Spleen (tissue), 11 donors: Measurements from ENCODE around the gene PHACTR2. TPM values are rescaled to one million over a fixed set of nuclear protein-coding genes. Genes with fewer than 3 reads are reported as not detected.
"Not testable (repeated sequence)": the region's sequence is repeated elsewhere in the genome, so short reads cannot be mapped to it uniquely, and the experiment has no call there.

Source experiments
- DNase-seq: peaks from one replicate; pipeline ENCODE4 v3.0.0-alpha.2; 2020
- H3K27ac ChIP-seq, 8 donors: fragments of 200-600 bp; sonication (generic) in 7 of 8; 1 replicate in 4 of 8; 2 replicates in 4 of 8; pipeline versions ENCODE4 v1.5.0 to v1.8.0; 2016 to 2021; ENCODE audit warnings: inconsistent platforms in 4 of 8, mild to moderate bottlenecking in 4 of 8, moderate library complexity in 1 of 8
- H3K27me3 ChIP-seq, 7 donors: fragments of 200-600 bp; sonication (generic) in 6 of 7; replicated peaks in 1 of 7; 1 replicate in 4 of 7; 2 replicates in 3 of 7; pipeline versions ENCODE4 v1.5.0 to v1.8.0; 2016 to 2021; ENCODE audit warnings: inconsistent platforms in 3 of 7, mild to moderate bottlenecking in 1 of 7
- H3K36me3 ChIP-seq, 6 donors: fragments of 200-600 bp; sonication (generic) in 5 of 6; 1 replicate in 4 of 6; 2 replicates in 2 of 6; pipeline versions ENCODE4 v1.5.0 to v1.8.0; 2016 to 2021; ENCODE audit warnings: inconsistent platforms in 2 of 6
- H3K4me1 ChIP-seq, 6 donors: fragments of 200-600 bp; sonication (generic) in 5 of 6; 1 replicate in 3 of 6; 2 replicates in 3 of 6; pipeline versions ENCODE4 v1.5.0 to v1.8.0; 2016 to 2021; ENCODE audit warnings: inconsistent platforms in 3 of 6
- H3K4me3 ChIP-seq, 8 donors: fragments of 200-600 bp; sonication (generic) in 7 of 8; 1 replicate in 4 of 8; 2 replicates in 4 of 8; pipeline versions ENCODE4 v1.5.0 to v1.8.0; 2016 to 2021; ENCODE audit warnings: inconsistent platforms in 4 of 8, mild to moderate bottlenecking in 4 of 8, moderate library complexity in 2 of 8
- H3K9me3 ChIP-seq, 8 donors: fragments of 200-600 bp; sonication (generic) in 7 of 8; 1 replicate in 4 of 8; 2 replicates in 4 of 8; pipeline versions ENCODE4 v1.5.0 to v1.8.0; 2016 to 2021; ENCODE audit warnings: inconsistent platforms in 4 of 8
- POLR2A ChIP-seq, 3 donors: fragments of 450-650 bp; IDR thresholded peaks; one replicate each; pipeline ENCODE4 v1.5.1; 2017; ENCODE audit warnings: antibody characterized with exemption in 3 of 3, mild to moderate bottlenecking in 1 of 3
- POLR2AphosphoS5 ChIP-seq, 3 donors: sonication (generic); formaldehyde crosslinking; IDR thresholded peaks; one replicate each; pipeline ENCODE4 v1.5.1; 2017; ENCODE audit warnings: antibody characterized with exemption in 3 of 3
- WGBS, 5 donors: extraction: QIAGEN DNeasy Blood & Tissue Kit in 3 of 5; methylation state at CpG; one replicate each; pipeline versions ENCODE4 v1.1.5 to v1.1.7; 2013 to 2018; 5-methylcytosine and 5-hydroxymethylcytosine counted together
- intact Hi-C: fragments of 100-400 bp; cut with DNase I; formaldehyde crosslinking; loops from one replicate; pipeline ENCODE4 v1.15.0; 2023; ENCODE audit warnings: low total_unique reads
- polyA plus RNA-seq, 3 donors: library from polyadenylated mRNA; stranded (reverse); fragments of 200-250 nt; gene quantifications; one replicate each; pipeline ENCODE4 v1.2.1, GENCODE V29; 2013
- total RNA-seq, 7 donors: library from RNA; depleted of rRNA in 3 of 7; stranded (reverse); fragments of >200 nt in 3 of 7; fragmentation: NEBNext Ultra II Directional in 4 of 7; extraction: Animal tissue kit (Norgen Biotek cat#: 25700) in 4 of 7; gene quantifications; one replicate each; pipeline versions ENCODE4 v1.1.0 to v1.2.1, GENCODE V29; 2016 to 2021
- TF ChIP-seq, protein P1 (sequence below), 11 experiments: fragments of 200-600 bp in 7 of 11; fragments of 450-650 bp in 4 of 11; sonication (generic) in 4 of 11; IDR thresholded peaks in 8 of 11; conservative IDR thresholded peaks in 3 of 11; 1 replicate in 7 of 11; 2 replicates in 4 of 11; pipeline versions ENCODE4 v1.4.0 to v1.8.0; 2016 to 2021; ENCODE audit warnings: antibody characterized with exemption in 11 of 11, inconsistent platforms in 4 of 11, mild to moderate bottlenecking in 1 of 11
- donor health status: healthy with polysubstance abuse.
- donor health status: DM: no; HTN: no; CAD: no; lungs with moderate emphysema.
- donor health status: DM: no; HTN: no; CAD: no.
- donor health status: Bipolar disorder and iron deficiency.
- donor health status: healthy.
- donor health status: DM: no; HTN: no; CAD: no.
- donor health status: DM: yes; HTN: yes; CAD: no.

Gene PHACTR2
- total and polyA plus RNA-seq, 10 donors, result 3.5 to 116 (median 76.1) TPM

DNA sequence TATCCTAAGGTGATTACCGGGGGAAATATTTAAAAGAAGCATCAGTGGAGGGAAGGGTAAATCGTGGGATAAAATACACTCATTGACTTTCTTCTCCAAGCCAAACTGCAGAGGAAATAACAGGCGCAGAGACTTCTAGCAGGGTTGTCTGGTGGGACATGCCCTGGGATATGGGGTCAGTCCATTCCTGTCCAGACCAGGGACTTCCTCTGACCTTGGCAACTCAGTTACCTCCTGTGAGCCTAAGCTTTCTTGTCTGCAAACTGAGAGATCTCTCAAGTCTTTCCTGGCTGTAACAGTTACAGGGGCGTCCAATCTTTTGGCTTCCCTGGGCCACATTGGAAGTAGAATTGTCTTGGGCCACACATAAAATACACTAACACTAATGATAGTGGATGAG, 21.7 kb upstream of the PHACTR2 start:
- Histone ChIP-seq H3K27ac (no peak overlapping the region), H3K4me1 (no peaks in the 10 kb centered on the region), H3K4me3 (no peak overlapping the region), H3K9me3 (peaks cover 0 to 37% (median 31%) of the 10 kb centered on the region in 8 donors), H3K36me3 (peaks cover 0 to 4% (median 0%) of the 10 kb centered on the region in 6 donors), H3K27me3 (no peaks in the 10 kb centered on the region)
- no peak for DNase-seq
- intact Hi-C loops, result no loop called here
- WGBS, 5 donors, result 76 to 85% (median 81%) methylated on average over 4 of the region's 4 CpGs
- TF ChIP-seq POLR2A (IDR thresholded peaks at IDR 0.05) (no peak), POLR2AphosphoS5 (IDR thresholded peaks at IDR 0.05) (no peak)
- TF ChIP-seq, protein P1, sequence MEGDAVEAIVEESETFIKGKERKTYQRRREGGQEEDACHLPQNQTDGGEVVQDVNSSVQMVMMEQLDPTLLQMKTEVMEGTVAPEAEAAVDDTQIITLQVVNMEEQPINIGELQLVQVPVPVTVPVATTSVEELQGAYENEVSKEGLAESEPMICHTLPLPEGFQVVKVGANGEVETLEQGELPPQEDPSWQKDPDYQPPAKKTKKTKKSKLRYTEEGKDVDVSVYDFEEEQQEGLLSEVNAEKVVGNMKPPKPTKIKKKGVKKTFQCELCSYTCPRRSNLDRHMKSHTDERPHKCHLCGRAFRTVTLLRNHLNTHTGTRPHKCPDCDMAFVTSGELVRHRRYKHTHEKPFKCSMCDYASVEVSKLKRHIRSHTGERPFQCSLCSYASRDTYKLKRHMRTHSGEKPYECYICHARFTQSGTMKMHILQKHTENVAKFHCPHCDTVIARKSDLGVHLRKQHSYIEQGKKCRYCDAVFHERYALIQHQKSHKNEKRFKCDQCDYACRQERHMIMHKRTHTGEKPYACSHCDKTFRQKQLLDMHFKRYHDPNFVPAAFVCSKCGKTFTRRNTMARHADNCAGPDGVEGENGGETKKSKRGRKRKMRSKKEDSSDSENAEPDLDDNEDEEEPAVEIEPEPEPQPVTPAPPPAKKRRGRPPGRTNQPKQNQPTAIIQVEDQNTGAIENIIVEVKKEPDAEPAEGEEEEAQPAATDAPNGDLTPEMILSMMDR (IDR thresholded peaks at IDR 0.05 in 8 of 11, conservative IDR thresholded peaks at IDR 0.05 in 3 of 11), result no peak

DNA sequence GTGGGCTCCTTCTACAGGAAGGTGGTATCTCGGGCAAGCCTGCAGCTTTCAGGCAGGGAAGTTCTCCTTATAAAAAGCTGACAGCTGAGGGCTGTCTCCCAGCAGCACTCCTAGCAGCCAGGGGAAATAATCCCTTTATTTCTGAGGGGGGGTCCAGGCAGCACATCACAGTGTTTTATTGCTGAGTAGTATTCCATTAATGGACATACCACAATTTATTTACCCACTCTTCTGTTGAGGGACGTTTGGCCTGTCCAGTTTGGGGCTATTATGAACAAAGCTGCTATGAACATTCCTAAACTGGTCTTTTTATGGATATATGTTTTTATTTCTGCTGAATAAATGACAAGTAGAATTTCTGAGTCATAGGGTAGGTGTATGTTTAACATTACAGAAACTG, 20.0 kb upstream of the PHACTR2 start:
- Histone ChIP-seq H3K27ac (no peak overlapping the region), H3K27me3 (no peaks in the 10 kb centered on the region), H3K36me3 (peaks cover 0 to 4% (median 0%) of the 10 kb centered on the region in 6 donors), H3K4me3 (no peak overlapping the region), H3K9me3 (peaks cover 0 to 37% (median 33%) of the 10 kb centered on the region in 8 donors), H3K4me1 (no peaks in the 10 kb centered on the region)
- TF ChIP-seq, protein P1 (IDR thresholded peaks at IDR 0.05 in 8 of 11, conservative IDR thresholded peaks at IDR 0.05 in 3 of 11), result no peak
- no peak for TF ChIP-seq POLR2A (IDR thresholded peaks at IDR 0.05)
- TF ChIP-seq POLR2AphosphoS5 (IDR thresholded peaks at IDR 0.05), result no peak
- intact Hi-C loops, result no loop called here
- 74 to 94% (median 92%) methylated on average over 2 of the region's 2 CpGs for WGBS, 5 donors
- DNase-seq, result no peak

DNA sequence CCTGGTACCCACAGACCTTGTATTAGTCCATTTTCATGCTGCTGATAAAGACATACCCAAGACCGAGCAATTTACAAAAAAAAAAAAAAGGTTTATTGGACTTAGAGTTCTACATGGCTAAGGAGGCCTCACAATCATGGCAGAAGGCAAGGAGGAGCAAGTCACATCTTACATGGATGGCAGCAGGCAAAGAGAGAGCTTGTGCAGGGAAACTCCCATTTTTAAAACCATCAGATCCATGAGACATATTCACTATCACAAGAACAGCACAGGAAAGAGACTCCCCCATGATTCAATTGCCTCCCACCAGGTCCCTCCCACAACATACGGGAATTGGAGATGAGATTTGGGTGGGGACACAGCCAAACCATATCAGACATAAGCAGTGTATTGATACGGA, 17.6 kb upstream of the PHACTR2 start:
- H3K27me3 ChIP-seq, intact Hi-C loops, H3K27ac ChIP-seq, H3K4me3 ChIP-seq, H3K36me3 ChIP-seq, DNase-seq, H3K4me1 ChIP-seq: not testable (repeated sequence)
- WGBS, 5 donors, result 92 to 96% (median 93%) methylated on average over 3 of the region's 3 CpGs
- H3K9me3 ChIP-seq, result peaks cover 0 to 59% (median 47%) of the 10 kb centered on the region in 8 donors

DNA sequence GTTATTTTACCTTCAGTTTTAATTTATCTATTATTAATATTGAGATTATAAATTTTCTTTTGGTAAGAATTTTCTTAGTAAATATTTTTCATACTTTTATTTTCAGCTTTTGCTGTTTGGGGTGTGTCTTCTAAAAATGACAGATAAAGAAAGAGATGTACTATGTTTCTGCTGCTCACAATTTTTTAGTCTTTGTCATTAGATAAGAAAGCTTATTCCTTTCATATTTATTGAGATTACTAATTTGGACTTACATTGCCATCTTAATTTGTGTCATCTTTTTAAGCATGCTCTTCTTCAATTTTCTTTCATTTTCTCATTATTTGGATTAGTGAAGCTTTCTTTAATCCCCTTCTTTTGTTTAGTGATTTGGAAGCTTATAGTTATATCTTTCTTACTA, 13.6 kb upstream of the PHACTR2 start:
- no peak for TF ChIP-seq POLR2AphosphoS5 (IDR thresholded peaks at IDR 0.05)
- no peak overlapping the region for H3K4me3 ChIP-seq
- H3K4me1 ChIP-seq, result no peaks in the 10 kb centered on the region

GRCh38 chr6:143666007-143666406, 11.8 kb upstream of the PHACTR2 start:
- H3K36me3 ChIP-seq, DNase-seq, H3K27me3 ChIP-seq, H3K4me1 ChIP-seq, H3K27ac ChIP-seq, intact Hi-C loops, H3K4me3 ChIP-seq: not testable (repeated sequence)
- 93 to 100% (median 94%) methylated on average over 1 of the region's 1 CpG for WGBS, 5 donors
- peaks cover 3 to 61% (median 45%) of the 10 kb centered on the region in 8 donors for H3K9me3 ChIP-seq

More for the DNA sequence above, 13.6 kb upstream of the PHACTR2 start:
- no peak for DNase-seq
- no peak overlapping the region for H3K27ac ChIP-seq
- intact Hi-C loops, result no loop called here
- H3K9me3 ChIP-seq, result peaks cover 3 to 73% (median 63%) of the 10 kb centered on the region in 8 donors
- no peaks in the 10 kb centered on the region for H3K27me3 ChIP-seq
- H3K36me3 ChIP-seq, result peaks cover 0 to 3% (median 0%) of the 10 kb centered on the region in 6 donors

DNA sequence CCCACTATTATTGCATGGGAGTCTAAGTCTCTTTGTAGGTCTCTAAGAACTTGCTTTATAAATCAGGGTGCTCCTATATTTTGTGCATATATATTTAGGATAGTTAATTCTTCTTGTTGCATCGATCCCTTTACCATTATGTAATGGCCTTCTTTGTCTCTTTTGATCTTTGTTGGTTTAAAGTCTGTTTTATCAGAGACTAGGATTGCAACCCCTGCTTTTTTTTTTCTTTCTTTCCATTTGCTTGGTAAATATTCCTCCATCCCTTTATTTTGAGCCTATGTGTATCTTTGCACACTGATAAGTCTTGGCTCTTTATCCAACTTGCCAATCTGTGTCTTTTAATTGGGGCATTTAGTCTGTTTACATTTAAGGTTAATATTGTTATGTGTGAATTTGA, 8.3 kb upstream of the PHACTR2 start:
- H3K27me3 ChIP-seq, intact Hi-C loops, H3K4me1 ChIP-seq, H3K27ac ChIP-seq, DNase-seq, H3K36me3 ChIP-seq, H3K4me3 ChIP-seq: not testable (repeated sequence)
- 89 to 100% (median 95%) methylated on average over 1 of the region's 1 CpG for WGBS, 5 donors
- H3K9me3 ChIP-seq, result peaks cover 3 to 49% (median 32%) of the 10 kb centered on the region in 8 donors
